Stimulated activated CD8-positive, alpha-beta memory T cell treated with anti-CD3 and anti-CD28 coated beads, Interleukin-7, amount 100 ng/mL, for 24 hours (primary cell): ENCODE data around the gene ERC1.
"Not testable (repeated sequence)": the region's sequence is repeated elsewhere in the genome, so short reads cannot be mapped to it uniquely, and the experiment has no call there.

Experiments
- DNase-seq: peaks from one replicate; pipeline ENCODE4 v3.0.0-alpha.2; 2020; ENCODE audit warnings: low read depth

Gene ERC1

GRCh38 chr12:1324099-1324498 lies 333.1 kb downstream of the ERC1 start:
- no peak for DNase-seq

GRCh38 chr12:1324910-1325309 lies 333.9 kb downstream of the ERC1 start:
- no peak for DNase-seq

- DNase-seq, result no peak
These were observed 334.6 kb downstream of the ERC1 start for GRCh38 chr12:1325666-1326065.

GRCh38 chr12:1326258-1326657 lies 335.2 kb downstream of the ERC1 start:
- no peak for DNase-seq

GRCh38 chr12:1328391-1328790 lies 337.4 kb downstream of the ERC1 start:
- DNase-seq, result no peak

GRCh38 chr12:1329784-1330476 lies 338.9 kb downstream of the ERC1 start:
- no peak for DNase-seq

- DNase-seq, result no peak
These were observed 339.4 kb downstream of the ERC1 start for GRCh38 chr12:1330477-1330827.

GRCh38 chr12:1332327-1332726 lies 341.3 kb downstream of the ERC1 start:
- DNase-seq, result no peak

- DNase-seq, result no peak
These were observed 347.6 kb downstream of the ERC1 start for GRCh38 chr12:1338483-1339177.

GRCh38 chr12:1339178-1339541 lies 348.1 kb downstream of the ERC1 start:
- not testable (repeated sequence) for DNase-seq

GRCh38 chr12:1339618-1340319 lies 348.7 kb downstream of the ERC1 start:
- no peak for DNase-seq

GRCh38 chr12:1341270-1341669 lies 350.2 kb downstream of the ERC1 start:
- DNase-seq, result not testable (repeated sequence)

- no peak for DNase-seq
These were observed 352.4 kb downstream of the ERC1 start for GRCh38 chr12:1343422-1343821.

- no peak for DNase-seq
These were observed 353.2 kb downstream of the ERC1 start for GRCh38 chr12:1344245-1344644.

GRCh38 chr12:1346126-1346525 lies 355.1 kb downstream of the ERC1 start:
- no peak for DNase-seq

- DNase-seq, result no peak
These were observed 356.3 kb downstream of the ERC1 start for GRCh38 chr12:1347294-1347693.

GRCh38 chr12:1348606-1349005 lies 357.6 kb downstream of the ERC1 start:
- no peak for DNase-seq

- DNase-seq, result no peak
These were observed 359.3 kb downstream of the ERC1 start for GRCh38 chr12:1350055-1350933.

GRCh38 chr12:1350934-1351240 lies 359.9 kb downstream of the ERC1 start:
- DNase-seq, result no peak

GRCh38 chr12:1351926-1352325 lies 360.9 kb downstream of the ERC1 start:
- DNase-seq, result no peak

GRCh38 chr12:1353451-1353850 lies 362.4 kb downstream of the ERC1 start:
- no peak for DNase-seq

GRCh38 chr12:1355396-1355795 lies 364.4 kb downstream of the ERC1 start:
- no peak for DNase-seq

GRCh38 chr12:1355871-1356270 lies 364.8 kb downstream of the ERC1 start:
- not testable (repeated sequence) for DNase-seq
